Upper lobe of left lung (tissue), 4 donors: ENCODE data around the gene MOG.

Source experiments
- EP300 ChIP-seq, 4 donors: sonication (generic); formaldehyde crosslinking; IDR thresholded peaks; one replicate each; pipeline ENCODE4 v1.5.1; 2017; ENCODE audit warnings: antibody characterized with exemption in 4 of 4, control low read depth in 2 of 4
- POLR2A ChIP-seq, 4 donors: fragments of 450-650 bp; IDR thresholded peaks; one replicate each; pipeline ENCODE4 v1.5.1; 2016 to 2017; ENCODE audit warnings: antibody characterized with exemption in 4 of 4, mild to moderate bottlenecking in 2 of 4
- POLR2AphosphoS5 ChIP-seq, 2 donors: sonication (generic); formaldehyde crosslinking; IDR thresholded peaks; one replicate each; pipeline ENCODE4 v1.5.1; 2017; ENCODE audit warnings: antibody characterized with exemption in 2 of 2
- TF ChIP-seq, protein P1 (sequence below), 6 experiments: fragments of 450-650 bp in 4 of 6; fragments of 200-600 bp in 2 of 6; sonication (generic) in 2 of 6; IDR thresholded peaks; one replicate each; pipeline ENCODE4 v1.5.1; 2016 to 2019; ENCODE audit warnings: antibody characterized with exemption in 6 of 6

DNA sequence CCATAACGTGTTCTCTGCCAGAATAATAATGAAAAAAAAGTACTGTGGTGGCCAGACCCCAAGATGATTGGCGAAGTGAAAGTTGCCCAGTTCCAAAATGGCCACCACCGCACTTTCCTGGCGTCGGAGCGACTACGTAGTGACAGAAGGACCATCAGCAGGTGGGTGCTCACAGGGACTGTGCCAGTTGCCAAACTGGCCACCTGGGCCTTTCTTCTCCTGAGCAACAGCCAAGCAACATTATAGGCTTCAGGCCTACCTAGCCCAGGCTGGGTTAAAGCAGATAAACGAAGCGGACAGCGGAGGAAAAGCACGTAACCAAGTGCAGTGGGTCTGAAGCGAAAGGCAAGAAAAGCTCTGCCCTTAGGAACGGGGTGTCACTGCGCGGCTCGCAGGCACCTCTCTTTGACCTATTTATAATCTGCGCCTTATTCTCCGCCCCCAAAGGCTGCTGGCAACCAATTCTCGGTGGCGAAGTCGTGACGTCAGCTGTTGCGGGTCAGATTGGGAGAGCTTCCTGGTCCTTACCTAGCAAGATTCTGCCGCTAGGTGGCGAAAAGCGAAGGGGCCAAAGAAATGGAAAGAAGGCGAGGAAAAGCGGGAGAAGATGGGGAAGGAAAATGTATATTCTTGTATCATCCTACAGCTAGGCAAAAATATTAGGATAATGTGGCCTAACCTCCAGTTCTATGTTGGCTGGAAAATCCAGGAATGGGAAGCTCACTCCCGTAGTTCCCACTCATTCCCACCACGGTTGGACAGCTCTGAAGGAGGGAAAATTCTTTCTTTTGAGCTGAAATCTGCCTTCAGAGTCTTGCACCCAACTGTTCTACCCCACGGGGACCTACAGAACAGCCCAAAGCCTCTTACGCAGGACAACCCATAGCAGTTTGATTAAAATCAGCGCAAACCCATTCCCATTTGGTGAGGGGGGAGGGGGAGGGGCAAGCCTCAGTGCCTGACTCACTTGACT is 6.9 kb upstream of the MOG start:
- TF ChIP-seq, protein P1, sequence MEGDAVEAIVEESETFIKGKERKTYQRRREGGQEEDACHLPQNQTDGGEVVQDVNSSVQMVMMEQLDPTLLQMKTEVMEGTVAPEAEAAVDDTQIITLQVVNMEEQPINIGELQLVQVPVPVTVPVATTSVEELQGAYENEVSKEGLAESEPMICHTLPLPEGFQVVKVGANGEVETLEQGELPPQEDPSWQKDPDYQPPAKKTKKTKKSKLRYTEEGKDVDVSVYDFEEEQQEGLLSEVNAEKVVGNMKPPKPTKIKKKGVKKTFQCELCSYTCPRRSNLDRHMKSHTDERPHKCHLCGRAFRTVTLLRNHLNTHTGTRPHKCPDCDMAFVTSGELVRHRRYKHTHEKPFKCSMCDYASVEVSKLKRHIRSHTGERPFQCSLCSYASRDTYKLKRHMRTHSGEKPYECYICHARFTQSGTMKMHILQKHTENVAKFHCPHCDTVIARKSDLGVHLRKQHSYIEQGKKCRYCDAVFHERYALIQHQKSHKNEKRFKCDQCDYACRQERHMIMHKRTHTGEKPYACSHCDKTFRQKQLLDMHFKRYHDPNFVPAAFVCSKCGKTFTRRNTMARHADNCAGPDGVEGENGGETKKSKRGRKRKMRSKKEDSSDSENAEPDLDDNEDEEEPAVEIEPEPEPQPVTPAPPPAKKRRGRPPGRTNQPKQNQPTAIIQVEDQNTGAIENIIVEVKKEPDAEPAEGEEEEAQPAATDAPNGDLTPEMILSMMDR (IDR thresholded peaks at IDR 0.05): peak; percentile 74 to 96 (median 94)
- TF ChIP-seq POLR2AphosphoS5 (IDR thresholded peaks at IDR 0.05): peak; percentile 77 to 99
- TF ChIP-seq POLR2A (IDR thresholded peaks at IDR 0.05): peak in 3 of 4 donors; percentile 71 to 95 (median 94)
- TF ChIP-seq EP300 (IDR thresholded peaks at IDR 0.05): no peak
